GM21447 (cell line): ENCODE data around the gene HTR2B.
"Not testable (repeated sequence)": the region's sequence is repeated elsewhere in the genome, so short reads cannot be mapped to it uniquely, and the experiment has no call there.

Experiments
- ATAC-seq: cut with Tn5 transposase; IDR thresholded peaks from one replicate; pipeline ENCODE4 v1.9.1; 2021; ENCODE audit not compliant: unreplicated experiment

Gene HTR2B

DNA sequence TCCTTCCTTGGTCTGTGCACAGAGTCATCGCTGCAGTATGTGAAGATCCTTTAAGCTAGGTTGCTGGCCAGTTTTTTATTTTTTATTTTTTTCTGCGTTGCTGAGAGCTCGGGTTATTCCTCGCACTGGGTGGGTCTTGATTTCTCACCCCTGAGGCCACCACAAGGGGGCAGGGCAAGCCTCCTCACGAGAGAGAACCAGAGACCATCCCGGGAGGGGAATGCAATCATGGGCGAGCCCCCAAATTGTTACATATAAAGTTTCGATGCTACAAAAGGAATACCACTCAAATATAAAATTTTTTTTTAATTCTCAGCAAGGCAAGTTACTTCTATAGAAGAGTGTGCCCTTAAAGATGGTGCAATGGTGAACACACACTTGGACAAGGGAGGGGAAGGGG, 24.9 kb downstream of the HTR2B start:
- ATAC-seq: no peak

DNA sequence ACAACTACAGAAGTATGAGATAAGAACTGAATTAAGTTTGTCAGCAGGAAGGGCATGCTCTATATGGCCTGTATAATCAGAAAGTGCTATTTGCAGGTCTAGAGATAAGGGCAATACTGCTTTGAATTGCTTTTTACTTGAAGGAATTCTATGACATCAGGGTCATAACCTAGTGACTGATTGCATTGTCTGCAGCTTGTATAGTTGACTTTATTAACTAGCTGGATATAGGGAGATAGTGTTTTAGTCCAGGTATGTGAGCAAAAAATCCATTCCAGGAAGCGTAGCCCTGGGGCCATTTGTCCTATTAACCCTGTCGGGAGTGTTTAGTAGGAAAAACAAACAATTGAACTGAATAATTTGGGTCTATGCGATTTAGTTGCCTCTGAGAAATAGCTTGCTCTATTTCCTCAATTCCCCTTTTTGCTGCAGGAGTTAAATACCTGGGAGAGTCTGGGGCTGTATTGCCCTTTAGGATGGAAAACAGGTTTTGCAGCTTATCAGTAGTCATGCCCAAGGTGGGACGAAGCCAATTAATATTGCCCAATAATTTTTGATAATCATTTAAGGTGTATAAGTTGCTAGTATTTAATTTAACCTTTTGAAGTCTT, 30.0 kb downstream of the HTR2B start:
- no peak for ATAC-seq

DNA sequence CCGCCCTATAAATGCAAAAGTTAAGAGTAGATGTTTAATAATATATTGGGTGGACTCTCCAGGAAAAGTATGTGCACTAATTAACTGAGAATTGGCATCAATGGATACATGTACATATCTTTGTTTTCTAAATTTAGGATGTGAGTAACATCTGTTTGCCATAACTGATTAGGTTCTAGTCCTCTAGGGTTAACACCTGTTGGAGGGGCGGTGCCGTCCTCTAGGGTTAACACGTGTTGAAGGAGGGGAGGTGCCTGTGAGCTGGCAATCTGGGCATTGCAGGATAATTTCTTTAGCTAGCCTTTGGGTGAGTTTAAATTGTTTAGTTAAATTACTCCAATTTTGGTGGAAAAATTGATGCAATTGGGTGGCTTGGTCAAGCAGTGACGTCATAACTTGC, 30.9 kb downstream of the HTR2B start:
- no peak for ATAC-seq

DNA sequence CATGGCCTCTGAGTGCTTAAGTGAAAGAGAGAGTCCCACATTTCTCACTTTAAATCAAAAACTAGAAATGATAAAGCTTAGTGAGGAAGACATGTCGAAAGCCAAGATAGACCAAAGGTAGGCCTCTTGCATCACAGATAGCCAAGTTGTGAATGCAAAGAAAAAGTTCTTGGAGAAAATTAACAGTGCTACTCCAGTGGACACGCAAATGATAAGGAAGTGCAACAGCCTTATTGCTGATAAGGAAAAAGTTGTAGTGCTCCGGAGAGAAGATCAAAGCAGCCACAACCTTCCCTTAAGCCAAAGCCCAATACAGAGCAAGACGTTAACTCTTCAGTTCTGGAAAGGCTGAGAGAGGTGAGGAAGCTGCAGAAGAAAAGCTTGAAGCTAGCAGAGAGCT, 36.1 kb downstream of the HTR2B start:
- no peak for ATAC-seq

DNA sequence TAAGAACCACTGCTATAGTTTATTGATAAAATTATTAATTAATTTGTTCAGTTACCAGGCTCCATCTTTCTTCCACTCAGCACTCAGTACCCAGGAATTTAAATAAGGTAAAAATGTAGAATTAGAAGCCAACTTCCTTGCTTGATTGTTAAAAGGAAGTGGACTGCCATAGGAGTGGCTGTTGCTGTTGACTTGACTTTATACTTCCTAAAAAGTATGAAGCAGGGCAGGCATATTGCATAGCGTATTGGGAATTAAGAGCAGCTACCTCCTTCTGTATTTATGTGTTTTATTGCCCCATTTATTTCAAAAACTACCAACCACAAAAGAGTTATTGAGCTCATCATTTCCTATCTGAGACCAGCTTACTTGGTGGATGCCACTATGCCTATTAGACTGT, 40.3 kb downstream of the HTR2B start:
- ATAC-seq: no peak

DNA sequence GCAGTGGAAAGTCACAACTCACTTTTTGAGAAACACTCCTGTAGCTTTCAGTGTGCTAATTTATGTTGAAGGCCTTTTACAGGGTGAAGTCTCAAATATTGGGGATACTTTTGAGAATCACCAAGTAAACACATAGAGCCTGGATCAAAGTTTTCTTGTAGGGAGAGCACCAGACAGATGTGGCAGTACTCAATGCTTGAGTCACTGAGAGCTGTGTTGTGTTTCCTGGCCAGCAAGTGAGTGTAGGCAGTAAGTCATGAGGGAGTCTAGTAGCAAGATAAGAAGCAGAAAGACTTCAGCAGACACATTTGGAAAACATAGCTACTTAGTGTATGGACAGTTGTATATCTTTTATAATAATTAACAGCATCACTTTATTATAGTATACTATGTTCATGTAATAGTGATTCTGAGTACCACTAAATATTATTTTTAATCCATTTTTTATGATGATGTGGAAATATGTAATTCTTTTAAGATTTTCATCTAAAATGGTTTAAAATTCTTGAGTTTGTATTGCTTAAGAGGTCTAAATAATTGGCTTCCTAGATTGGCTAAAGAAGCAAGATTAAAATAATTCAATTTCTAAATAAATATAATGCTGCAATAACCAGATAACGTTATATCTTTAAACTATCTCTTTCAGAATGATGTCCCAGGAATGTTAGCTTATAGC, 55.3 kb downstream of the HTR2B start:
- no peak for ATAC-seq

DNA sequence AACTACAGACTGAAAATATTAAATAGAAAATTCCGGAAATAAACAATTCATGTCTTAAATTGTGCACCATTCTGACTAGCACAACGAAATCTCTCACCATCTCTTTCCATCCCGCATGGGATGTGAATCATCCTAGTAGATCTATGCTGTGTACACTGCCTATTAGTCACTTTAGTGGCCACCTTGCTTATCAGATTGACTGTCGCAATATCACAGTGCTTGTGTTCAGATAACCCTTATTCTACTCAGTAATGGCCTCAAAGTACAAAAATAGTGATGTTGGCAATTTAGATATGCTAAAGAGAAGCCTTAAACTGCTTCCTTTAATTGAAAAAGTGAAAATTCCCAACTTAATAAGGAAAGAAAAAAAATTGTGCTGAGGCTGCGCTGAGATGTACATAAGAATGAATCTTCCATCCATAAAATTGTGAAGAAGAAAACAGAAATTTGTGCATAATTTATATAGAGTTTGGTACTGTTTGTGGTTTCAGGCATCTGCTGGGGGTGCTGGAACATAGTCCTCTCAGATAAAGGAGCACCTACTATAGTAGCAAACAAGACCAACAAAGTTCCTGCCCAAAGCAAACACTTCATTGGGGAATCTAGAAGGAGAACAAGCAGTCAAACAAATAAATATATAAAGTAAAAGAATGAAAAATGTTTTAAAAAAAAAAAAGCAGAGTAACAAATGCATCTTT, 56.2 kb downstream of the HTR2B start:
- no peak for ATAC-seq

DNA sequence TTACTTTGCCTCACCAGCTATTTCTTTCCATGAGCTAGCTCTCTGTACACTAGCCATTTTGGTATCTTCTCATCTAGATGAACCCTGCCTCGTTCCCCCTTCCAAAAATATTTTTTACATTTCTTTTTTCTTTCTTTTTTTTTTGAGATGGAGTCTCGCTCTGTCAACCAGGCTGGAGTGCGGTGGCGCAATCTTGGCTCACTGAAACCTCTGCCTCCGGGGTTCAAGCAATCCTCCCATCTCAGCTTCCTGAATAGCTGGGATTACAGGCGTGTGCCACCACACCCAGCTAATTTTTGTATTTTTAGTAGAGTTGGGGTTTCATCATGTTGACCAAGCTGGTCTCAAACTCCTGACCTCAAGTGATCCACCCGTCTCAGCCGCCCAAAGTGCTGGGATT, 57.3 kb downstream of the HTR2B start:
- ATAC-seq: not testable (repeated sequence)

DNA sequence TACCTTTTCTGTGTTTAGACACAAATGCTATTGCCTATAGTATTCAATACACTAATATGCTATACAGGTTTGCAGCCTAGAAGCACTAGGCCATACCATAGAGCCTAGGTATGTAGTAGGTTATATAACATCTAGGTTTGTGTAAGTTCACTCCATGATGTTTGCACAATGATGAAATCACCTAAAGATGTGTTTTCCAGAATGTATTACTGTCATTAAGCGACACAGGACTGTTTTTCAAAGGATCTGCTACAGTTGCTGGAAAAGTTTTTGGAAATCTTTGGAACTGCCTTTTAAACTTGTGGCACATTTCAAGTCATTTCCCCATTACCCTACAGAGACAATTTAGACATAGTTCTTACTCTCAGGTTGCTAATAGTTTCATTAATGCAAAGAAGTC, 58.9 kb downstream of the HTR2B start:
- no peak for ATAC-seq

DNA sequence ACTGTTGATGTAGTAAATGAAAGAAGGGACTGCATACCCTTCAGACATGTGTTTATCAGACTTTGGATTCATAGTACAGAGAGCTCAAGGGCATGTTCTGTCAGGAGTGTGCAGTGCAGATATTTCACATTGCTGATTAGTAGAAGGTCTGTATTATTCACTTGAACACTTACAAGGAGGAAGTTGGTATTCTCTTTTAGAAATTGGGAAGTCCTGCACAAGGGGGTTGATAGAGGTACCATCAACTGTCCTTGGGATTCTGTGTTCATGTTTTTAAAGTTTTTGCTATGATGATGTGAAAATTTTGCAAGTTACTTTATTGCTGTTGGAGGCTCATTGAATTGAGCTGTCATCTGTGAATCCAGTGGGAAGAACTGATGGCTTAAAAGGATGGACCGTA, 61.5 kb downstream of the HTR2B start:
- ATAC-seq: no peak

DNA sequence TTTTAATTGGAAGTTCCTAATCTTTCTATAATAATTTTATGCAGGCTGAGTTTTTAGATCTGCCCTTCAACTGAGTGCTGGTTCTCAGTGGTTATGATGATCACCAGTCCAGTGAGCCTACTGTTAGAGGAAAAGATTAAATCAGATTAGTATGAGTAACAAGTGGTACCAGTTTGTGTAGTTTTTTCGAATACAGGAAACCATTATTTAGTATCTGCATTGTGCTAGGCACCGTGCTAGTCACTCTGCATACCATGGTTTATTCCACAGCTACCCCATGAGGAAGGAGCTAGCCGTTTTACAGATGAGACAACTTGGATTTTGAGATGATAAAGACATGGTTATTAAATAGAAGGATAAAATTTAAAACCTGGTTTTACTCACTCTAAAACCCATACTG, 62.1 kb downstream of the HTR2B start:
- no peak for ATAC-seq

DNA sequence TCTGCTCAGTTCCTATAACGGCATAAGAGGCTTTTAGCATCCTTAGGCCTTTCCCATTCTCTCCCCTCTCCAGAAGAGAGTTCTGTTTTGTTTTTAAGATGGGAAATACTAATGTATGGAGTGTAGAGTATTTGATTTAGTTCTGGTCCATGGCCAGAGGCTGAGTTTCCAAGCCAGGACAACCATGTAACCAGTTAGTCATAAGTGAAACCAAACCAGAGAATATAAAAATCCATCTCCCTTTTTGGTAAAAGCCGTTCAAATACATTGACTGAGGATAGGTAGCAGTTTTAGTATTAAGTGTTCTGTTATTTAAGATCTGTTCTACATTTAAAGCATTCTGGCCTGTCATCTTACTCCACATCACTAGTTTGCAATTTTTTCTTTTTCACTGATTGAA, 65.1 kb downstream of the HTR2B start:
- no peak for ATAC-seq

DNA sequence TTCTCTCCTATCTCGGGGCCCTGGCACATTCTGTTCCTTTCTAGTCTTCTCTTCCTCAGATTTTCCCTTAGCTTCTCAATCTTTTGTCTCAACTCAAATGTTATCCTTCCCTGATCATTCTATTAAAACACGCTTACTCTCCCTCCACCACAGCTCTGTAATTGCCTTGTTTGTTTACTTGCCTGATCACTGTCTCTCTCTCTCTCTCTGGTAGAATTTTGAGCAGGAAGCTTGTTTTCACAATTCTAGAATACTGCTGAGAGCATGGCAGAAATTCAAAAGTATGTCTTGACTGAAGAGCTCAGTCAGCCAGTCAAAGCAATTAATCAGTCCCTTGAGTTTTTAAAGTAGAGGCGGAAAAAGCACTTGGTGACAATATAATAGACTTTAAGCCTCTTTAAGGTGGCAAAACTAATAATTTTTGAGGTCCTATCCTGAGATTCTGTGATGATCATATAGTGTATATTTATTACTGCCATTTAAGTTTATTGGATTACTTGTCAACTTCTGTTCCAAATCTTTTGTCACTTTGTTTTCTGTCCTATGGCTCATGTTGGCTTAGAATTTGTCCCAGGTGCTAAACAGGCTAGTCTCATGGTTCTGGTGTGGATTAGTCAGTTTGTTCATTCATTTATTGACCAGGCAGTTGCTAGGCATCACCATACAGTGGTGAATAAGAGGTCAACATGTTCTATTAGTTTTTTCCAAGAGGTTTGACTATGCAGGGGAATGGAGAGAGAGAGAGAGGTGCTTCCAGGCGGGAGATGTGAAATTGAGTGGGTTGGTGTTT, 65.9 kb downstream of the HTR2B start:
- ATAC-seq: no peak
